H9 (cell line): ENCODE measurements around the gene TOP1. TPM values are rescaled to one million over a fixed set of nuclear protein-coding genes. Genes with fewer than 3 reads are reported as not detected.

Source experiments
- DNase-seq: peaks from one replicate; pipeline ENCODE4 v3.0.0-alpha.2; 2017
- H2AFZ ChIP-seq: one replicate; pipeline ENCODE4 v1.6.1; 2013; ENCODE audit warnings: mild to moderate bottlenecking, low read length, control low read depth, moderate library complexity
- H2AK5ac ChIP-seq: 2 replicates; pipeline ENCODE4 v1.6.1; 2013; ENCODE audit warnings: low read length, control low read depth, mixed read lengths; ENCODE audit not compliant: insufficient read length
- H2BK120ac ChIP-seq: one replicate; pipeline ENCODE4 v1.6.1; 2013; ENCODE audit warnings: low read depth, mild to moderate bottlenecking, low read length, control low read depth, inconsistent platforms; ENCODE audit not compliant: poor library complexity, severe bottlenecking
- H2BK12ac ChIP-seq: 2 replicates; pipeline ENCODE4 v1.6.1; 2013; ENCODE audit warnings: low read length, control low read depth, mixed read lengths, low read depth; ENCODE audit not compliant: insufficient read length
- H2BK15ac ChIP-seq: 2 replicates; pipeline ENCODE4 v1.6.1; 2013; ENCODE audit warnings: low read depth, low read length, control low read depth
- H2BK20ac ChIP-seq: one replicate; pipeline ENCODE4 v1.6.1; 2013; ENCODE audit warnings: low read depth, mild to moderate bottlenecking, low read length, control low read depth, inconsistent platforms; ENCODE audit not compliant: poor library complexity, severe bottlenecking
- H2BK5ac ChIP-seq: 2 replicates; pipeline ENCODE4 v1.6.1; 2013; ENCODE audit warnings: low read length, control low read depth, mixed read lengths; ENCODE audit not compliant: insufficient read length
- H3K14ac ChIP-seq: 2 replicates; pipeline ENCODE4 v1.6.1; 2013; ENCODE audit warnings: low read length, control low read depth; ENCODE audit not compliant: insufficient read depth
- H3K18ac ChIP-seq: 2 replicates; pipeline ENCODE4 v1.6.1; 2013; ENCODE audit warnings: low read depth, mild to moderate bottlenecking, mixed read lengths, low read length, control low read depth; ENCODE audit not compliant: insufficient read length
- H3K23ac ChIP-seq: 2 replicates; pipeline ENCODE4 v1.6.1; 2013; ENCODE audit warnings: low read length, control low read depth, mixed read lengths, low read depth; ENCODE audit not compliant: insufficient read length
- H3K23me2 ChIP-seq: 2 replicates; pipeline ENCODE4 v1.6.1; 2013; ENCODE audit warnings: low read depth, mild to moderate bottlenecking, mixed read lengths, low read length, control low read depth; ENCODE audit not compliant: insufficient read length, poor library complexity, severe bottlenecking
- H3K27ac ChIP-seq: 2 replicates; pipeline ENCODE4 v1.5.1; 2013; ENCODE audit warnings: low read length, control low read depth, mixed read lengths, low read depth; ENCODE audit not compliant: insufficient read length
- H3K27me3 ChIP-seq: 2 replicates; pipeline ENCODE4 v1.6.1; 2013; ENCODE audit warnings: low read length, control low read depth, inconsistent platforms; ENCODE audit not compliant: insufficient read depth
- H3K4ac ChIP-seq: 2 replicates; pipeline ENCODE4 v1.6.1; 2013; ENCODE audit warnings: low read depth, mild to moderate bottlenecking, control low read depth, inconsistent platforms, low read length, moderate library complexity
- H3K4me1 ChIP-seq: 2 replicates; pipeline ENCODE4 v1.6.1; 2013; ENCODE audit warnings: low read length, control low read depth, inconsistent platforms; ENCODE audit not compliant: insufficient read depth
- H3K4me2 ChIP-seq: 2 replicates; pipeline ENCODE4 v1.6.1; 2013; ENCODE audit warnings: low read length, control low read depth, mixed read lengths; ENCODE audit not compliant: insufficient read length, insufficient read depth
- H3K56ac ChIP-seq: 2 replicates; pipeline ENCODE4 v1.6.1; 2013; ENCODE audit warnings: low read depth, mild to moderate bottlenecking, mixed read lengths, low read length, control low read depth; ENCODE audit not compliant: insufficient read length
- H3K79me1 ChIP-seq: 2 replicates; pipeline ENCODE4 v1.6.1; 2013; ENCODE audit warnings: low read depth, mild to moderate bottlenecking, moderate library complexity, low read length, control low read depth, inconsistent platforms; ENCODE audit not compliant: insufficient read depth, poor library complexity, severe bottlenecking
- H3K79me2 ChIP-seq: 2 replicates; pipeline ENCODE4 v1.6.1; 2013; ENCODE audit warnings: low read length, control low read depth, inconsistent platforms; ENCODE audit not compliant: insufficient read depth
- H3K9ac ChIP-seq: 2 replicates; pipeline ENCODE4 v1.6.1; 2013; ENCODE audit warnings: low read length, control low read depth, mixed read lengths; ENCODE audit not compliant: insufficient read length; ENCODE audit errors: extremely low read depth
- H3K9me3 ChIP-seq: one replicate; pipeline ENCODE4 v1.6.1; 2013; ENCODE audit warnings: low read depth, low read length, inconsistent platforms; ENCODE audit not compliant: control insufficient read depth
- H3T11ph ChIP-seq: one replicate; pipeline ENCODE4 v1.6.1; 2013; ENCODE audit warnings: mild to moderate bottlenecking, low read length, control low read depth, inconsistent platforms
- H4K20me1 ChIP-seq: one replicate; pipeline ENCODE4 v1.6.1; 2013; ENCODE audit not compliant: control insufficient read depth, insufficient read length, insufficient read depth
- H4K5ac ChIP-seq: 2 replicates; pipeline ENCODE4 v1.6.1; 2013; ENCODE audit warnings: low read depth, mild to moderate bottlenecking, mixed read lengths, low read length, control low read depth; ENCODE audit not compliant: insufficient read length
- H4K8ac ChIP-seq: replicated peaks from 2 replicates; pipeline ENCODE4 v1.6.1; 2013; ENCODE audit warnings: low read length, control low read depth, mixed read lengths, low read depth; ENCODE audit not compliant: insufficient read length
- H4K91ac ChIP-seq: 2 replicates; pipeline ENCODE4 v1.6.1; 2013; ENCODE audit warnings: low read depth, mild to moderate bottlenecking, moderate library complexity, mixed read lengths, low read length, control low read depth; ENCODE audit not compliant: insufficient read length
- H3K27ac Mint-ChIP-seq, 3 experiments: 2 replicates in 2 of 3; 3 replicates in 1 of 3; pipeline ENCODE4 v1.8.0; 2020 to 2021; ENCODE audit warnings: mixed read lengths in 3 of 3, mild to moderate bottlenecking in 1 of 3, moderate library complexity in 1 of 3
- H3K27me3 Mint-ChIP-seq: 2 replicates; pipeline ENCODE4 v1.8.0; 2021; ENCODE audit warnings: low read depth, mild to moderate bottlenecking, moderate library complexity, mixed read lengths
- H3K36me3 Mint-ChIP-seq, 3 experiments: 2 replicates in 2 of 3; 3 replicates in 1 of 3; pipeline ENCODE4 v1.8.0; 2020 to 2021; ENCODE audit warnings: low read depth in 3 of 3, mixed read lengths in 3 of 3; ENCODE audit not compliant: insufficient read depth in 1 of 3
- H3K4me1 Mint-ChIP-seq, 2 experiments: 2 replicates each; pipeline ENCODE4 v1.8.0; 2020; ENCODE audit warnings: mixed read lengths in 2 of 2
- H3K4me3 Mint-ChIP-seq, 2 experiments: 2 replicates in 1 of 2; 3 replicates in 1 of 2; pipeline ENCODE4 v1.8.0; 2020 to 2021; ENCODE audit warnings: mild to moderate bottlenecking in 2 of 2, mixed read lengths in 2 of 2, moderate library complexity in 1 of 2
- H3K9me3 Mint-ChIP-seq, 2 experiments: 2 replicates in 1 of 2; 3 replicates in 1 of 2; pipeline ENCODE4 v1.8.0; 2020; ENCODE audit warnings: mild to moderate bottlenecking in 2 of 2, mixed read lengths in 2 of 2, moderate library complexity in 1 of 2
- CTCF ChIP-seq: fragments of 200-600 bp; sonication (generic); conservative IDR thresholded peaks from 3 replicates; pipeline ENCODE4 v1.8.0; 2021; ENCODE audit warnings: antibody characterized with exemption, mild to moderate bottlenecking
- WGBS: extraction: QIAGEN DNeasy Blood & Tissue Kit; methylation state at CpG from one replicate; pipeline ENCODE4 v1.1.7; 2013; ENCODE audit warnings: missing lambda C conversion rate, low lambda C conversion rate, mixed read lengths; ENCODE audit not compliant: insufficient read length; ENCODE audit errors: extremely low coverage; 5-methylcytosine and 5-hydroxymethylcytosine counted together
- total RNA-seq: library from RNA; stranded (reverse); gene quantifications from 2 replicates; pipeline ENCODE4 v1.2.1, GENCODE V29; 2021

TOP1 gene
- total RNA-seq, 1 experiment from 2014 or later: 96.4 TPM

- Mint-ChIP-seq H3K4me3 (no peak overlapping the region), H3K27ac (peak overlapping the region; percentile 71 to 94 (median 78)), H3K4me1 (peaks cover 47 to 61% of the 10 kb centered on the region in 2 experiments), H3K9me3 (no peaks in the 10 kb centered on the region), H3K36me3 (peaks cover 0 to 12% (median 5%) of the 10 kb centered on the region in 3 experiments), H3K27me3 (peaks cover 2% of the 10 kb centered on the region; the same call in 1 of the 2 replicates)
- no peaks in the 10 kb centered on the region for H4K20me1 ChIP-seq
- H3K27me3 ChIP-seq: no peaks in the 10 kb centered on the region
- H3K4me1 ChIP-seq: peaks cover 7% of the 10 kb centered on the region
- H3K14ac ChIP-seq: no peak overlapping the region; the same call in 1 of the 2 replicates
- no peak overlapping the region for H2AK5ac ChIP-seq
- H3K9me3 ChIP-seq: no peaks in the 10 kb centered on the region
- H3K27ac ChIP-seq: no peak overlapping the region
- TF ChIP-seq CTCF: no peak
- no CpG with 5 or more reads among the region's 5 CpGs for WGBS
- no peak overlapping the region for H2AFZ ChIP-seq
- H4K91ac ChIP-seq: no peak overlapping the region
- H3T11ph ChIP-seq: no peak overlapping the region
- no peak overlapping the region for H4K8ac ChIP-seq
- H2BK5ac ChIP-seq: no peak overlapping the region
- H3K23ac ChIP-seq: no peak overlapping the region
- H3K4ac ChIP-seq: no peak overlapping the region
- H3K79me2 ChIP-seq: peaks cover 70% of the 10 kb centered on the region; the same call in 1 of the 2 replicates
- no peak overlapping the region for H3K4me2 ChIP-seq
- H3K18ac ChIP-seq: no peak overlapping the region
- no peak overlapping the region for H2BK12ac ChIP-seq
- H3K9ac ChIP-seq: no peak overlapping the region
- no peak for DNase-seq
- no peak overlapping the region for H2BK120ac ChIP-seq
- H3K79me1 ChIP-seq: peaks cover 6% of the 10 kb centered on the region
- H3K23me2 ChIP-seq: no peaks in the 10 kb centered on the region
- no peak overlapping the region for H2BK20ac ChIP-seq
- no peak overlapping the region for H3K56ac ChIP-seq
- no peak overlapping the region for H2BK15ac ChIP-seq
- no peak overlapping the region for H4K5ac ChIP-seq
Observed at GRCh38 chr20:41152108-41152757, 123.6 kb downstream of the TOP1 start.
